ENCODE results near the gene IGFN1. TPM values are rescaled to one million over a fixed set of nuclear protein-coding genes. Genes with fewer than 3 reads are reported as not detected.

IGFN1 gene
- total RNA-seq, 1 experiment from 2014 or later: not detected

GRCh38 chr1:201226859-201227488, 36.4 kb downstream of the IGFN1 start:
- peaks cover 13% of the 10 kb centered on the region for H3K27me3 Mint-ChIP-seq (ENCODE audit: low read depth)
- H4K20me1 ChIP-seq (ENCODE audit: control insufficient read depth, insufficient read depth, insufficient read length): no peaks in the 10 kb centered on the region

More at GRCh38 chr1:201226859-201227488, 36.4 kb downstream of the IGFN1 start:
- Mint-ChIP-seq H3K9me3 (peaks cover 3 to 4% of the 10 kb centered on the region in 2 experiments; a peak in 2 of 5 replicates), H3K4me1 (peaks cover 9 to 12% of the 10 kb centered on the region in 2 experiments), H3K4me3 (no peak overlapping the region), H3K36me3 (ENCODE audit: insufficient read depth in 1 of 3, low read depth in 3 of 3) (no peaks in the 10 kb centered on the region), H3K27ac (peak overlapping the region in 1 of 3 experiments; percentile 40; a peak in 1 of 7 replicates)
- Histone ChIP-seq H3K79me2 (ENCODE audit: insufficient read depth, low read length) (no peaks in the 10 kb centered on the region), H3K27ac (ENCODE audit: insufficient read length, low read depth, low read length) (no peak overlapping the region), H3K9ac (ENCODE audit: extremely low read depth, insufficient read length, low read length) (no peak overlapping the region), H3K4ac (ENCODE audit: low read depth, low read length) (no peak overlapping the region), H3K23ac (ENCODE audit: insufficient read length, low read depth, low read length) (no peak overlapping the region), H3K18ac (ENCODE audit: insufficient read length, low read depth, low read length) (no peak overlapping the region), H3K56ac (ENCODE audit: insufficient read length, low read depth, low read length) (no peak overlapping the region), H3K79me1 (ENCODE audit: insufficient read depth, low read depth, low read length, poor library complexity, severe bottlenecking) (no peaks in the 10 kb centered on the region), H2BK15ac (ENCODE audit: low read depth, low read length) (no peak overlapping the region), H2BK20ac (ENCODE audit: low read depth, low read length, poor library complexity, severe bottlenecking) (no peak overlapping the region), H3K9me3 (ENCODE audit: control insufficient read depth, low read depth, low read length) (no peaks in the 10 kb centered on the region), H2BK5ac (ENCODE audit: insufficient read length, low read length) (no peak overlapping the region), H3K23me2 (ENCODE audit: insufficient read length, low read depth, low read length, poor library complexity, severe bottlenecking) (no peaks in the 10 kb centered on the region), H3T11ph (ENCODE audit: low read length) (no peak overlapping the region), H4K91ac (ENCODE audit: insufficient read length, low read depth, low read length) (no peak overlapping the region), H2AFZ (ENCODE audit: low read length) (no peak overlapping the region), H3K4me2 (ENCODE audit: insufficient read depth, insufficient read length, low read length) (no peak overlapping the region), H3K27me3 (ENCODE audit: insufficient read depth, low read length) (peaks cover 2% of the 10 kb centered on the region; the same call in 1 of the 2 replicates), H3K14ac (ENCODE audit: insufficient read depth, low read length) (no peak overlapping the region), H2BK12ac (ENCODE audit: insufficient read length, low read depth, low read length) (no peak overlapping the region), H4K8ac (replicated peaks; ENCODE audit: insufficient read length, low read depth, low read length) (no peak overlapping the region), H2BK120ac (ENCODE audit: low read depth, low read length, poor library complexity, severe bottlenecking) (no peak overlapping the region), H4K5ac (ENCODE audit: insufficient read length, low read depth, low read length) (no peak overlapping the region), H3K4me1 (ENCODE audit: insufficient read depth, low read length) (peaks cover 2% of the 10 kb centered on the region; the same call in 1 of the 2 replicates), H2AK5ac (ENCODE audit: insufficient read length, low read length) (no peak overlapping the region)
- no CpG with 5 or more reads among the region's 24 CpGs for WGBS (ENCODE audit: extremely low coverage, insufficient read length, low lambda C conversion rate)
- peak; percentile 27 for DNase-seq
- TF ChIP-seq CTCF (conservative IDR thresholded peaks at IDR 0.05): no peak
